ENCODE data around the gene ATRNL1.

- TF ChIP-seq CTCF (IDR thresholded peaks at IDR 0.05) (no peak), POLR2A (IDR thresholded peaks at IDR 0.05) (no peak)
Observed at GRCh38 chr10:115944538-115944937, 851.4 kb downstream of the ATRNL1 start.

All from suprapubic skin (tissue), 3 donors.